GM19455 (cell line): Measurements from ENCODE around the gene OBP2B.
"Not testable (repeated sequence)": the region's sequence is repeated elsewhere in the genome, so short reads cannot be mapped to it uniquely, and the experiment has no call there.

ENCODE experiments used
- ATAC-seq: cut with Tn5 transposase; IDR thresholded peaks from one replicate; pipeline ENCODE4 v1.9.1; 2021; ENCODE audit not compliant: unreplicated experiment

The OBP2B gene

DNA sequence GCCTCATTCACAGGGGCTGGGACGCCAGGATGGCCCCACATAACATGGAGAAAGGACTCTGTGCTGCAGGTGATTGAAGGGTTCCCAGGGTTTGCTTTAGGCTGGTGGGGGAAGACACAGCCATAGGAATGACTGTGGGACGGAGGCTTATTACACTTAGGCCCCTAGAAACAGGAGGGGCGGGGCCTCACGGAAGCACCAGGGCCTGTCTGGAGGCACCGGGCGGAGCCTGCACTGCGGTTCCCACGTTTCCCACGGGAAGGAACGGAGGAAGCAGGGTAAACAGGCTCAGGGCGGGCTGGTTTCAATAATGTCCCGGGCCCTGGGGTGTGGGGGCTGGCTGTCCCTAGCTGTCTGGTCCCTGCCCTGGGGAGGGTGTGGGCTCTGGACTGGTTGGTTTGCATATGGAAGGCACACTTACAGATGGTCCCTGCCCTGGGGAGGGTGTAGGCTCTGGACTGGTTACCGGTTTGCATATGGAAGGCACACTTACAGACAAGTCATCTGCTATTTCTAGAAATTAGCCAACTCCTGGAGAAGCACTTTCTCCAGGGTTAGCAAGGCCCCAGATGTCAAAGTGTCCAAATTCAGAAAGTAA, 14.2 kb upstream of the OBP2B start:
- ATAC-seq = not testable (repeated sequence)

GRCh38 chr9:133221994-133222393, 12.9 kb upstream of the OBP2B start:
- not testable (repeated sequence) for ATAC-seq

- ATAC-seq = no peak
Observed at GRCh38 chr9:133221177-133221809, 12.2 kb upstream of the OBP2B start.

DNA sequence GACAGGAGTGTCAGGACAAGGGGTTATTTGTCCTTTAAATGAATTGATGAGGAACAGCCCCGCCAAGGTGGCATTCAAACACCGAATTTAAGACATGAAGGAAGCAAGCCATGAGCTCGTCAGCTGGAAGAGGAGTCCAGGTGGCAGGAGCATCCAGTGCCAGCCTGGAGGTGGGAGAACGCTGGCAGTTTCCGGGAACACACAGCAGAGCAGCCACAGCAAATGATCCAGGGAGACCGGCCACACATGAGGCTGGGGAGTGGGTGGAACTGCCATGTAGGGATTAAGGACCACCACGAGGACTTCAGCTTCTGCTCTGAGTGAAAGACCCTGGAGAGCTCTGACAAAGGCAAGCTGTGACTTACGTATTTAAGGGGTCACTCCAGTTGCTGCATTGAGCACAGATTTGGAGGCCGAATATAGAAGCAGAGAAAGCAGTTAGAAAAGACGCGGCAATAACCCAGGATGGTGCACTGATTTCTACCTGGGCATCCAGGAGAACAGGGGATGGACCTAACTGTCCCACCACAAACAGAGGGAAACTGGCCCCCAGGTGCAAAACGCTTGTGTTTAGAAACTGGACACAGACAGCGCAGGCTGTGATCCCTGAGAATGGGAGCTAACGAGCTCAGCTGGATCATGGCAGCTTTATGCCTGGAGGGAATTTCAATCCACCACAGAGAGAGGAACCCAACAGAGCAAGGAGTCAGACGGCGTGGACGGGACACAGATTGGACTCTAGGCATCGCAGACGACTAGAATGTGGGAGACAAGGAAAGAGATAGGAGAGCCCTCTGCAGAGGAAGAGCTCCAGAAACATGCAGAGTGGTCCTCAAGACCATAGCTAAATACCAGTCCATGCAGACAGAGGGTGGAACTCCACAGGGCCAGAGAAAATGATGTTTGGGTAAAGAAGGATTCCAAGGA, 9.3 kb upstream of the OBP2B start:
- not testable (repeated sequence) for ATAC-seq

DNA sequence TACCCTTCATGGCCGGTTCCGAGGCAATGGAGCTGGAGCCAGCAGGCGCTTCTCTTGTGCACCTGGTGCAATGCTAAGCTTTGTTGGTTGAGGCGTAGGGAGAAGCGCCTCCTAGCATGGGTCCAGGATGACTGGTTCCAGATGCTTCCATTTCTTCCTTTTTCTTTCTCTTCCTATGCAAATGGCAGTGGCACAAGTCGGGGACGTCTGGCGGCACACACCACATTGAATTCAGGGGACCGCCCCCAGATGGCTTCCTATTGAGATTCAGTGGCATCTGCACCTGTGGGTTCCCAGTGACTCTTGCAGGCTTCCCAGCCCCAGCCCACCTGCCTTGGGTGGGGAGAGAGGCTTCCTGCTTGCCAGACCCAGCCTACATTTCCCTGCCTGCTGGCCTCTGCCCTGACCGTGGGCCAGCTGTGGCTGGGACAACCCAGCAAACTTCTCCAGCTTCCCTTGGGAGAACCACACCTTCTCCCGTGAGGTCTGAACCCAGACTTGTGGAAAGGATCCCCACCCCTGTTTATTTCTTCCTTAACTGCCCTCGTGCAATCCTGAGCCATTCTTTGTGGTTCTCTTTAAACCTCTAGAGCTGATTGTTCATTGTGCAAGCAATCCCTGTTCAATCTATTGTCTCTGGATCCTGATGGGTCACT, 8.4 kb upstream of the OBP2B start:
- ATAC-seq = not testable (repeated sequence)

GRCh38 chr9:133214276-133214675, 5.2 kb upstream of the OBP2B start:
- ATAC-seq = not testable (repeated sequence)

- no peak for ATAC-seq
Observed at GRCh38 chr9:133210609-133211008, 1.6 kb upstream of the OBP2B start.

DNA sequence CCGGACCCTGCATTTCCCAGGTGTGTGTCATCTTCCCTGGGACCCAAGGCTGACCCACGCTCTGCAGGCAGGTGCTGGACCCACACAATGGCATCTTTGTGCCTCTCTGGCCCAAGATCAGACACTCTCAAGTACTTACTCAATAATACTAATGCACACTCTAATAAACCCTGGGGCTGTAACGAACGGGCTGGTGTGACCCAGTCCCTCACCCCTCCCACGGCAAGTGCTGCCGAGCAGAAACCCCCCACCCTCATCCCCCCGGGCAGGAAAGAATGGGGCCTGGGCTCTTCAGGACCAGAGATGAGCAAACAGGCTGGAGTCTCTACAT, 1.1 kb upstream of the OBP2B start:
- no peak for ATAC-seq

GRCh38 chr9:133209327-133210201, 514 bp upstream of the OBP2B start:
- not testable (repeated sequence) for ATAC-seq

- ATAC-seq = not testable (repeated sequence)
Observed at GRCh38 chr9:133208171-133208879, 725 bp downstream of the OBP2B start.

GRCh38 chr9:133207540-133208170, 1.4 kb downstream of the OBP2B start:
- ATAC-seq = no peak

DNA sequence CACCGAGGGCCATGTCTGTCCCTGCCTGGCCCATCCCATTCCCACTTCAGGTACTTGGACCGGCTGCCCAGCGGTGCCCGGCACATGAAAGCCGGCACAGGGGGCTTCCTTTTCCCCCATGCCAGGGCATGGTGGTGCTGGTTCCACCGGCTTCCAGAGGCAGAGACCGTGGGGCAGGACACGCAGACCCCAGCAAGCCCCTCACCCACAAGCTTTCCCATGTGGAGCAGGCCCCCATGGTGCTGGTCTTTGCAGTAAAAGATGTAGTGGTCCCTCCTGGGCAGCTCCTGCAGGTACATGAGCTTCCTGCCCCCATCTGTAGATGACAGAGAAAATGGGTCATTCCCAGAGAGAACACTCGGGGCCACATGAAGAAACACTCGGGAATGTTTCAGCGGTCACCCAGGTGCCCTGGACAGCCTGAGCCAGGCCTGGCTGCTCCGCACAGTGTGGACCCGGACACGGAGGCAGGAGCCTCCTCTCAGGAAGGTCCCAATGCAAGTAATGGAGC, 2.0 kb downstream of the OBP2B start:
- ATAC-seq = no peak

- ATAC-seq = no peak
Observed at GRCh38 chr9:133205996-133206931, 2.8 kb downstream of the OBP2B start.

GRCh38 chr9:133205481-133205887, 3.6 kb downstream of the OBP2B start:
- ATAC-seq = not testable (repeated sequence)

DNA sequence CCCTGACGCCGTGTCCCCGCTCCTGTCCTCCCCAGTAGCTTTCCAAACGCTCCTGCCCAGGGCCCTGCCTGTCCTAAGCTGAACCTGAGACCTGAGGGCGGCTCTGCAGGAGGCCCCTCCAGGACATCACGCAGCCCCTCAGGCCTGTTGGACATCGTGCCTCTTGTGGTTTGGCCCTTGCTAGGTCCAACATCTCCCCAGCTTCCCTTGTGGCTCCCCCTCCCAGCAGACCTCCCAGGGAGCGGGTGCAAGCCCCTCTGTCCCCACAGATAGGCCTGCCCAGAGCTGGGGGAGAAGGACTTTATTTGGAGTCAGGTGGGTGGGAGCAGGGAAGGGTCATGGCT, 4.1 kb downstream of the OBP2B start:
- ATAC-seq = no peak

DNA sequence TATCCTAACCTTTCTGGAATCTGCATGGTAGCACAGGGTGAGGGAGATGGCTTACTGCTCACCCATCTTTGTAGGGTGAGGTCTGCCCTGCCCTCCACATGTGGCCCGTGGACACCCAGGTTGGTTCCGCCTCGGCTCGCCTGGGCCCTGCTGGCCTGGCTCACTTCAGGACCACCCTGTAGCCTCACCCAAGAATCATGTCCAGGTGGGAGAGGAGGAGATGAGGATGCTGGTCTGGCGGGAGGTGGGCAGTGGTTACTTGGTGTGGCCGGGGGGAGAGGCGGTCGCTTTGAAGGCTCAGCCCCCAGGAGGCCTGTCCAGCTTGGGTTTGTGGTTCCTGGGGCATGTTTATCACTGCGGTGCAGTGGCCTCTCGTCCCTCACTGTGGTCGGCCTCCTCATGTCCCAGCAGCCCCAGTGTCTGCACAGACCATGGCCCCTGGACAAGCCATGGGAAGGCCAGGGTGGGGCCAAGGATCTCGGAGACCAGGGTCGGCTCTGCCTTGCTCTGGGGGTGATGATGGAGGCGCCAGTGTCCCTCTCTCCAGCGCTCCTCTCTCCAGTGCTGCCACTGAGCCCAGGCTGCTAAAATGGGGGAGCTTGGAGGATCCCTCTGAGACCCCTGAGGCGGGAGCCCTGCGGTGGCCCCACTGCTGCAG, 4.6 kb downstream of the OBP2B start:
- ATAC-seq = no peak

GRCh38 chr9:133203506-133204075, 5.5 kb downstream of the OBP2B start:
- ATAC-seq = no peak
